ENCODE data around the gene SYT13. TPM values are rescaled to one million over a fixed set of nuclear protein-coding genes. Genes with fewer than 3 reads are reported as not detected.

The SYT13 gene
- total RNA-seq, 1 experiment from 2014 or later: 4.3 TPM

DNA sequence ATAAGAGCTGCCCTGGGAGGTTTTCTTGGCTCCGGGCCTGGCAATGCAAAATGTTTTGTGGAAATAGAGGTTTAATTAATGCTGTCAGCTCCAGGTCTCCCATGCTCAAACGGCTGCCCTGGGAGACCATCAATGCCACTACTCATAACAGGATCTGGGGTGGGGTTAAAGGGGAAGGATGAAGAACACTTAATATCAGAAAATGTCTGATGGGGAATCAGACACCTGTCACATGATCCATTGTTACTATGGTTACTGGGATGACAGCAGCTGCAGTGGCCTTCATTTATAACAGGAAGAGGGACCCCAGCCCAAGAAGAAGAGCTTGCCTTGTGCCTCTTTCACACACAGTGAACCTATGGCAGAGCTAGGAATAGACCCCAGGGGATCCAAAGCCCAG is 2.2 kb upstream of the SYT13 start:
- Histone ChIP-seq H3K79me1 (ENCODE audit: insufficient read depth, low read depth, low read length, poor library complexity, severe bottlenecking) (no peaks in the 10 kb centered on the region), H3K18ac (ENCODE audit: insufficient read length, low read depth, low read length) (no peak overlapping the region), H3K4me1 (ENCODE audit: insufficient read depth, low read length) (peaks cover 2% of the 10 kb centered on the region; the same call in 1 of the 2 replicates), H3K14ac (ENCODE audit: insufficient read depth, low read length) (no peak overlapping the region), H3K23ac (ENCODE audit: insufficient read length, low read depth, low read length) (no peak overlapping the region), H2BK15ac (ENCODE audit: low read depth, low read length) (no peak overlapping the region), H3K56ac (ENCODE audit: insufficient read length, low read depth, low read length) (no peak overlapping the region), H4K91ac (ENCODE audit: insufficient read length, low read depth, low read length) (no peak overlapping the region), H3K27me3 (ENCODE audit: insufficient read depth, low read length) (peaks cover 4% of the 10 kb centered on the region; the same call in 1 of the 2 replicates), H4K20me1 (ENCODE audit: control insufficient read depth, insufficient read depth, insufficient read length) (no peaks in the 10 kb centered on the region), H3K4ac (ENCODE audit: low read depth, low read length) (no peak overlapping the region), H2AFZ (ENCODE audit: low read length) (no peak overlapping the region), H4K5ac (ENCODE audit: insufficient read length, low read depth, low read length) (no peak overlapping the region), H3K9me3 (ENCODE audit: control insufficient read depth, low read depth, low read length) (no peaks in the 10 kb centered on the region), H4K8ac (replicated peaks; ENCODE audit: insufficient read length, low read depth, low read length) (no peak overlapping the region), H3K4me2 (ENCODE audit: insufficient read depth, insufficient read length, low read length) (no peak overlapping the region), H2BK20ac (ENCODE audit: low read depth, low read length, poor library complexity, severe bottlenecking) (no peak overlapping the region), H3K9ac (ENCODE audit: extremely low read depth, insufficient read length, low read length) (no peak overlapping the region), H2AK5ac (ENCODE audit: insufficient read length, low read length) (no peak overlapping the region), H2BK5ac (ENCODE audit: insufficient read length, low read length) (no peak overlapping the region), H3T11ph (ENCODE audit: low read length) (no peak overlapping the region), H3K23me2 (ENCODE audit: insufficient read length, low read depth, low read length, poor library complexity, severe bottlenecking) (peaks cover 8% of the 10 kb centered on the region), H2BK12ac (ENCODE audit: insufficient read length, low read depth, low read length) (no peak overlapping the region), H3K79me2 (ENCODE audit: insufficient read depth, low read length) (no peaks in the 10 kb centered on the region), H2BK120ac (ENCODE audit: low read depth, low read length, poor library complexity, severe bottlenecking) (no peak overlapping the region), H3K27ac (ENCODE audit: insufficient read length, low read depth, low read length) (no peak overlapping the region)
- no CpG with 5 or more reads among the region's 2 CpGs for WGBS (ENCODE audit: extremely low coverage, insufficient read length, low lambda C conversion rate)
- peaks cover 14 to 18% of the 10 kb centered on the region in 2 experiments for H3K4me1 Mint-ChIP-seq
- DNase-seq: no peak
- H3K27me3 Mint-ChIP-seq (ENCODE audit: low read depth): peaks cover 78% of the 10 kb centered on the region
- H3K36me3 Mint-ChIP-seq (ENCODE audit: insufficient read depth in 1 of 3, low read depth in 3 of 3): no peaks in the 10 kb centered on the region; a peak in 1 of 7 replicates
- H3K9me3 Mint-ChIP-seq: no peaks in the 10 kb centered on the region
- H3K4me3 Mint-ChIP-seq: no peak overlapping the region
- H3K27ac Mint-ChIP-seq: no peak overlapping the region
- TF ChIP-seq, protein P1, sequence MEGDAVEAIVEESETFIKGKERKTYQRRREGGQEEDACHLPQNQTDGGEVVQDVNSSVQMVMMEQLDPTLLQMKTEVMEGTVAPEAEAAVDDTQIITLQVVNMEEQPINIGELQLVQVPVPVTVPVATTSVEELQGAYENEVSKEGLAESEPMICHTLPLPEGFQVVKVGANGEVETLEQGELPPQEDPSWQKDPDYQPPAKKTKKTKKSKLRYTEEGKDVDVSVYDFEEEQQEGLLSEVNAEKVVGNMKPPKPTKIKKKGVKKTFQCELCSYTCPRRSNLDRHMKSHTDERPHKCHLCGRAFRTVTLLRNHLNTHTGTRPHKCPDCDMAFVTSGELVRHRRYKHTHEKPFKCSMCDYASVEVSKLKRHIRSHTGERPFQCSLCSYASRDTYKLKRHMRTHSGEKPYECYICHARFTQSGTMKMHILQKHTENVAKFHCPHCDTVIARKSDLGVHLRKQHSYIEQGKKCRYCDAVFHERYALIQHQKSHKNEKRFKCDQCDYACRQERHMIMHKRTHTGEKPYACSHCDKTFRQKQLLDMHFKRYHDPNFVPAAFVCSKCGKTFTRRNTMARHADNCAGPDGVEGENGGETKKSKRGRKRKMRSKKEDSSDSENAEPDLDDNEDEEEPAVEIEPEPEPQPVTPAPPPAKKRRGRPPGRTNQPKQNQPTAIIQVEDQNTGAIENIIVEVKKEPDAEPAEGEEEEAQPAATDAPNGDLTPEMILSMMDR (conservative IDR thresholded peaks at IDR 0.05): no peak
